ENCODE results near the gene LMO7.
"Not testable (repeated sequence)": the region's sequence is repeated elsewhere in the genome, so short reads cannot be mapped to it uniquely, and the experiment has no call there.

LMO7 gene

DNA sequence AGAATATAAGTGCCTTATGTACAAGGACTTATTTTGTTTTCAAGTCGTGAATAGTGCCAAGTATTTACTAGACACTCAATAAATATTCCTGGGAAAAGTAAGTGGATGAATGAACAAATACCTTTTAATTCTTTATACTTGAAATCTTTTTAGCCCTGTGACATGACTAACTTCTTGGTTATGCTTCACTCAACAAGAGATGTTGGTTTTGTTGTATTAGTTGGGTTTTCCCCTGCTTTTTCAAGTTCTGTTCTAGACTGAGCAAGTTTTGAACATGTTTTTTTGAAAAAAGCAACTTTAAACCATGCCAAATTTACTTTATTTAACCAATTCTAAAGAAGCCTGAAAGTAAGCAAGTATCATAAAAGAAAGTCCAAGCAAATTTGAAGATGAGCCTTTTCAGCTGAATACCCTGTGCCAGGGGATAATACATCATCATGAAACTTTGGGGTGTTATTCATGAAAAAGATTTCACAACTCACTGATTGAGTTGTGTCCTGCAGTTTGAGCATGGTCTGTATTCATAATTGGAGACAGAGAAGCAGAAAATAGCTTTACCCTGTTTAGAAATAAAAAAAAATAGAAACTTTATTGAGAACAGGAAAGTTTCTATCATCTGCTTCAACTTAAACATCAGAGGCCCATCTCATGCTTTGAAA lies 11.1 kb downstream of the LMO7 start:
- peak; percentile 20 for DNase-seq (ENCODE audit: low spot score)

DNA sequence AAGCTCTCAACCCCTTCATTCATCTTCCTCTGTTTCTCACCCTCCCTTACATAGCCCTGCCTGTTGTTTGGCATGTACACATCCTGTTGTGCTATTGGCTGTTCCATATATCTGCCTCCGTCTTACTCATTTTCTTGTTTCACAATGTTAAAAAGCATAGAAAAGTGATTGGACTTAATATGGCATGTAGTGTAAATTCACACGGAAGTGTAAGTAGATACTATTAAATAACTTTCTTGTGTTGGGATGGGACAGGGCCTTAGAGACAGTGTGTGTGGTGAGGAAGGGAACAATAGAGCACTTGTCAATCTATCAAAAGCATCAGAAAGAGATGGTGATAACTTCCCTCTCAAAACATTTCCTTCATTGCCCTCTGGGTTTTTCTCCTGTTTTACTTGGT lies 12.3 kb downstream of the LMO7 start:
- no peak for DNase-seq (ENCODE audit: low spot score)

- peak; percentile 43 for DNase-seq (ENCODE audit: low spot score)
Observed at GRCh38 chr13:75651013-75651412, 14.9 kb downstream of the LMO7 start.

DNA sequence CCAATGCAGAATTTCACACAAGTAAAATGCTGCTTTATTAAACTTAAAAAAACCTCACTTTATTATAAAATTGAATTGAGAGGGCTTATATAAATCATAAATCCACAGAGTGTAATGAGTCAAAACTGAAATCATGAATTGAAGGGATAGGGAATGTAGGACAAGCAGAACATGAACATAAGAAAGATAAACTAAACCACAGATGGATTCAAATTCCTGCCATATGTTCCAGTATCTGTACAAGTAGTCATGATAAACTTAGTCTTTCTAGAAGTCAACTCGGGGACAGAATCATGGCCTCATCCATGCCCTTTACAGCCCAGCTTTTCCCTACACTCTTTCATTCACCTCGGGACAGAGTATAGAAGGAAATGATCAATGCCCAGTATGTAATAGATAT lies 16.6 kb downstream of the LMO7 start:
- no peak for DNase-seq (ENCODE audit: low spot score)

- DNase-seq (ENCODE audit: low spot score): peak; percentile 43
Observed at GRCh38 chr13:75656425-75656989, 20.4 kb downstream of the LMO7 start.

GRCh38 chr13:75657111-75657510 lies 21.0 kb downstream of the LMO7 start:
- DNase-seq (ENCODE audit: low spot score): no peak

DNA sequence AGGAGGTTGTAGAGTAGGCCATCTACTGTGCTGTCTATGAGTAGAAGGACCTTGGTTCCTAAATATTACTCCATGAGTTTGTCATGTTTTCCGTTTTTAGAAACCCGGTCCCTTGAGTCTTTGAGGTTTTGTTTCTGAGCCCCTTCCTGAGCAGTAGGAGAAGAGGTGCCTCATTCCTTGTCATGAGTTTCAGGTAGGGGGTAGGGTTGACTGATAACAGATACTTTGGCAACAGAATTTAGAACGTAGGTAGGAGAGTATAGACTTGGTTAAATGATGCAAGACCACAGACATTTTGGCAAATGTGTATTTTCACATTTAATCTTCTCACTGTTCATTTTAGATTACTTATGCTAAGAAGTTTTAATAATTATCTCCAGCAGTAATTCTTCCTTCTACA lies 24.6 kb downstream of the LMO7 start:
- no peak for DNase-seq (ENCODE audit: low spot score)

DNA sequence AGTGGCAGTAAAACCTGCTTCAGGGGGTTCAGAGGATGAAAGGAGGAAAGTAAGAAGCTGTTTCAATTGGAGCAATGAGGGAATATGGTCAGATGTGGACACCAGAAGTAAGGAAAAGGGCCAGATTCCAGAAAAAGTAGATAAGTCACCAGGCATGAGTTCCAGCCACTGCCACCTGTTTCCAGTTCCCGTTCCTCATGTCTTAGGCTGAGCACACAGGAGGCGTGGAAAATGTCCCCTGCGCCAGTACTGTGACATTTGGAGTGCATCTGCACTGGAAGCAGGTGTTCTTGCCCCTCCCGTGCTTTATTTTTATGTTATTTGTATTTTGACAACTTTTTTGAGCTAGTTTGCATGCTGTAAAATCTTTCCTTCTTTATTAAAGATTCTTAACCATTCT lies 25.3 kb downstream of the LMO7 start:
- DNase-seq (ENCODE audit: low spot score): no peak

DNA sequence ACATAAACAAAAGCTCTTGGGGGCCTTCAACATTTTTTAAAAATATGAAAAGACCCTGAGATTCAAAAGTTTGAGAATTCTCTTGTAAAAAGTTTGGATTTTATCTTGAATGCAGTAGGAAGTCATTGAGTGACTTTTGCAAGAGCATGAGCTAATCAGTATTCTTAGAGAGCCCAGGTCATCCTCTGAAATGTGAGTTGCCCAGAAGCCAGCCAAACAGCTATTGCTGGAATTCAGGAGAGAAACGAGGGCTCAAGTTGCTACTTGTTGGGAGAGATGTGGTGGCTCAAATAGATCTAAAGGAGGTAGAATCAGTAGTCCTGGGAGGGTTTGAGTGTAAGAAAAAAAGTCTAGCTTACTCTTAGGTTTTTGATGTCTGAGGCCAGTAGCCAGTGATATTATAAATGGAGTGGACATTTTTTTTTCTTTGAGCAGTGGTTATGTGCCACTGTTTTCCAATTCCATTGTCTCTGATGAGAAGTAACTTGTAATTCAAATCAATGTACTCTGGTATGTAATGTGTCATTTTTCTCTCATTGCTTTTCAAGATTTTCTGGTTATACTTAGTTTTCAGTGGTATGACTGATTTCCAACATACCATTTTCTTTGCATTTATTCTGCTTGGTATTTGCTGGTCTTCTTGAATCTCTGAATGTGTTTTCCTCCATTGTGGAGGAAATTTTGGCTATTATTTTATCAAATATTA lies 30.7 kb downstream of the LMO7 start:
- DNase-seq (ENCODE audit: low spot score): peak; percentile 25

DNA sequence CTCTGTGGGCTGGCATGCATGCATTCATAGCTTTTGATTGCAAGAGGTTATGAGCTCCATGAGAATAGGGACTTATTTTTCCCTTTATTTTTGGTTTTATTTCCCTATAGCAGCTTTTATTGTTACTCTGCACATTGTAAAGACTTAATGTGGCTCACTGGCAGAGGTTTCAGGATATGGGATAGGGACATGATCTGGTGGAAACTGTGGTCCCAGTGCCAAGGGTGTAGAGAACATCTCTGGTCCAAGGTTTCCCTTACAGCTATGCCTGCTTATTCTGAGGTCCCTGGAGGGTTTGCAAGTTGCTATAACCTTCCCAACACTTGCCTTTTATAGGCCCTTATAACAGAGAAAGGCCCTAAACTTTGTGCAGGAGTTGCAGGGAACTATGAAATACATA lies 33.6 kb downstream of the LMO7 start:
- DNase-seq (ENCODE audit: low spot score): no peak

GRCh38 chr13:75670496-75670895 lies 34.4 kb downstream of the LMO7 start:
- no peak for DNase-seq (ENCODE audit: low spot score)

- peak; percentile 19 for DNase-seq (ENCODE audit: low spot score)
Observed at GRCh38 chr13:75675421-75675820, 39.3 kb downstream of the LMO7 start.

DNA sequence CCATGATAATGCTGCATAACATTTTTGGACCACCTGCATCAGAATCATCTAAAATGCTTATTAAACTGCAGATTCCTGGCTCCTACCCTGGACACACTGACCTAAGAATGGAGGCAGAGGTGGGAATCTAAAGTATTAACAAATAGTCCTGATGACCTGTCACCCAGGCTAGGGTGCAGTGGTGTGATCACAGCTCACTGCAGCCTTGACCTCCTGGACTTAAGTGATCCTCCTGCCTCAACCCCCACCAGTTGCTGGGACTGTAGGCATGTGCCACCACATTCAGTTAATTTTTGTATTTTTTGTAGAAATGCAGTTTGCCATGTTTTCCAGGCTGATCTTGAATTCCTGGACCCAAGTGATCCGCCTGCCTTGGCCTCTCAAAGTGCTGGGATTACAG lies 43.3 kb downstream of the LMO7 start:
- no peak for DNase-seq (ENCODE audit: low spot score)

DNA sequence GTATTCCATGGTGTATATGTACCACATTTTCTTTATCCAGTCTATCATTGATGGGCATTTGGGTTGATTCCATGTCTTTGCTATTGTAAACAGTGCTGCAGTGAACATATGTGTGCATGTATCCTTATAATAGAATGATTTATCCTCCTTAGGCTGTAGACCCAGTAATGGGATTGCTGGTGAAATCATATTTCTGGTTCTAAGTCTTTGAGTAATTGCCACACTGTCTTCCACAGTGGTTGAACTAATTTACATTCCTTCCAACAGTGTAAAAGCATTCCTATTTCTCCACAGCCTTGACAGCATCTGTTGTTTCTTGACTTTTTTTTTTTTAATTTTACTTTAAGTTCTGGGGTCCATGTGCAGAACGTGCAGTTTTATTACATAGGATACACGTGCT lies 44.1 kb downstream of the LMO7 start:
- DNase-seq (ENCODE audit: low spot score): not testable (repeated sequence)

DNA sequence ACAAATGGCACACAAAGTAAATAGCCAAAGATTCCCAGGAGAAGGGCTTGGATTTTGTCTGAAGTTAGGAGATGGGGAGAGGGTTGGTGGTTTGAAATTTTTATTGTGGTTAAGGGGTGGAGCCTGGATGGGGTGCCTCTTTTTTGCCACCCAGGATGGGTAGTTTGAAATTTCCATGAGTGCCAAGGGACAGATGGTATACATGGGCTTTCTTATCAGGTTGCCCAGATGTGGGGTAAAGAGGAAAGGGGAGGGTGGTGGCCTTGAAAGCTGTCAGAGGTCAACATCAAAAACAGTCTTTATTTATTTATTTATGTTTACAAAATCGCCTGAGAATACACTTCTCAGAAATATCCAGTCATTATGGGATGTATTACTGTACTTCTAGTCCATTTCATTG lies 46.2 kb downstream of the LMO7 start:
- DNase-seq (ENCODE audit: low spot score): no peak

DNA sequence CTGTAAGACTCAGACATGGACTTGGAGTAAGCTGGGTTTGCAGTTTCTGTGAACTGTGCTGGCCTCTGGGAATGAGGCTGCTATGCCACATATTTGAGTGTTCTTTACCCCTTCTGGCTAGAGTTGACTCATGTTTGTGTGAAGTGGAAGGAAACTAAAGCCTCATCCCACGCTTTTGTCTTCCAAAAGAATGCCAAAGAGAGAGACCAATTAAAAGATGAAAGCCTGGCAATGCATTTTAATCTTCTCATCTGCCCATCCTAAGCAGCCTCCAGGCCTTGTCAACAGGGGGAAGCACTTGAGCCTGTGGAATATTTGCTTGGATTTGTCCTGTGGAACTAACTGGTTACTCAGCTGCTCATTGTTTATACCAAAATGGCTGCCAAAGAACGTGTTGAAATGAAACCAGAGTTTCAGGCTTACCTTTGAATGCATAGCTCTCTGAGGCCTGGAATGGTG lies 49.1 kb downstream of the LMO7 start:
- peak; percentile 60 for DNase-seq (ENCODE audit: low spot score)

GRCh38 chr13:75687150-75687763 lies 51.1 kb downstream of the LMO7 start:
- DNase-seq (ENCODE audit: low spot score): peak; percentile 33

- no peak for DNase-seq (ENCODE audit: low spot score)
Observed at GRCh38 chr13:75689686-75690085, 53.6 kb downstream of the LMO7 start.

GRCh38 chr13:75690607-75691006 lies 54.5 kb downstream of the LMO7 start:
- no peak for DNase-seq (ENCODE audit: low spot score)

GRCh38 chr13:75691183-75691582 lies 55.1 kb downstream of the LMO7 start:
- no peak for DNase-seq (ENCODE audit: low spot score)

- no peak for DNase-seq (ENCODE audit: low spot score)
Observed at GRCh38 chr13:75693227-75693626, 57.1 kb downstream of the LMO7 start.

GRCh38 chr13:75694722-75695121 lies 58.6 kb downstream of the LMO7 start:
- no peak for DNase-seq (ENCODE audit: low spot score)

- peak; percentile 67 for DNase-seq (ENCODE audit: low spot score)
Observed at GRCh38 chr13:75695908-75696307, 59.8 kb downstream of the LMO7 start.
